Endothelial cell of umbilical vein (primary cell): ENCODE results near the gene SMARCE1. TPM values are rescaled to one million over a fixed set of nuclear protein-coding genes. Genes with fewer than 3 reads are reported as not detected.

Source experiments
- BruUV-seq: library from RNA; stranded (reverse); fragments of 400-500 nt; replicated peaks from 2 replicates; lab custom pipeline; 2021; lab: Mats Ljungman, UMichigan
- CTCF ChIA-PET: fragments of 300-600, 350-600 bp; sonication (Branson Sonifier 250); formaldehyde crosslinking; loops from one replicate; lab custom pipeline; 2021; ENCODE audit warnings: antibody characterized with exemption, inconsistent platforms; lab: Charles Lee
- POLR2A ChIA-PET: fragments of 300-600, 350-600 bp; sonication (Branson Sonifier 250); formaldehyde crosslinking; loops from one replicate; lab custom pipeline; 2021; ENCODE audit warnings: antibody characterized with exemption, inconsistent platforms; lab: Charles Lee
- DNase-seq: peaks from one replicate; pipeline ENCODE4 v3.0.0-alpha.2; 2011; ENCODE audit warnings: low read depth, low spot score
- FAIRE-seq: peaks from 2 replicates; lab custom pipeline; 2011; peaks lifted over from hg19 to GRCh38; lab: Jason Lieb, UNC
- H2AFZ ChIP-seq: 2 replicates; pipeline ENCODE4 v1.6.0; 2012; ENCODE audit warnings: low read depth, low read length, control low read depth, inconsistent platforms
- H3K27ac ChIP-seq: 2 replicates; pipeline ENCODE4 v1.5.1; 2011; ENCODE audit warnings: low read depth, mild to moderate bottlenecking, control low read depth, low read length, moderate library complexity; ENCODE audit not compliant: insufficient read depth
- H3K27me3 ChIP-seq, 2 experiments: 2 replicates each; pipeline versions ENCODE4 v1.6.0 to v1.6.1; 2011; ENCODE audit warnings: low read length in 2 of 2, mixed read lengths in 1 of 2; ENCODE audit not compliant: control insufficient read depth in 2 of 2, insufficient read depth in 2 of 2
- H3K36me3 ChIP-seq, 2 experiments: 2 replicates in 1 of 2; 3 replicates in 1 of 2; pipeline ENCODE4 v1.5.1; 2011; ENCODE audit warnings: low read length in 2 of 2, mild to moderate bottlenecking in 1 of 2, moderate library complexity in 1 of 2; ENCODE audit not compliant: control insufficient read depth in 2 of 2, insufficient read depth in 2 of 2; ENCODE audit errors: extremely low read depth in 1 of 2
- H3K4me1 ChIP-seq: 3 replicates; pipeline ENCODE4 v1.5.1; 2011; ENCODE audit warnings: mild to moderate bottlenecking, low read length; ENCODE audit not compliant: control insufficient read depth, insufficient read depth; ENCODE audit errors: extremely low read depth
- H3K4me2 ChIP-seq: 2 replicates; pipeline ENCODE4 v1.6.1; 2011; ENCODE audit warnings: low read length, control low read depth, mixed read lengths; ENCODE audit not compliant: insufficient read depth
- H3K4me3 ChIP-seq, 3 experiments: fragments of 200-600 bp in 1 of 3; sonication (generic), shearing (Covaris generic) in 1 of 3; replicated peaks in 1 of 3; 2 replicates each; pipeline ENCODE4 v1.5.1; 2011 to 2016; ENCODE audit warnings: control low read depth in 3 of 3, low read length in 3 of 3, mild to moderate bottlenecking in 2 of 3, inconsistent platforms in 1 of 3, low read depth in 1 of 3, moderate library complexity in 1 of 3; ENCODE audit not compliant: insufficient read depth in 1 of 3
- H3K79me2 ChIP-seq: 2 replicates; pipeline ENCODE4 v1.6.0; 2012; ENCODE audit warnings: low read length, inconsistent platforms; ENCODE audit not compliant: control insufficient read depth, insufficient read depth
- H3K9ac ChIP-seq: replicated peaks from 2 replicates; pipeline ENCODE3; 2011; ENCODE audit warnings: low read length, control low read depth; ENCODE audit not compliant: insufficient read depth; ENCODE audit errors: extremely low read depth
- H3K9me1 ChIP-seq: replicated peaks from 3 replicates; pipeline ENCODE4 v1.6.0; 2011; ENCODE audit warnings: mild to moderate bottlenecking, low read length; ENCODE audit not compliant: control insufficient read depth, insufficient read depth; ENCODE audit errors: extremely low read depth
- H3K9me3 ChIP-seq: replicated peaks from 2 replicates; pipeline ENCODE4 v1.5.1; 2012; ENCODE audit warnings: low read length, inconsistent platforms; ENCODE audit not compliant: control insufficient read depth, insufficient read depth
- H4K20me1 ChIP-seq: replicated peaks from 2 replicates; pipeline ENCODE3; 2011; ENCODE audit warnings: mild to moderate bottlenecking, low read length; ENCODE audit not compliant: control insufficient read depth, insufficient read depth; ENCODE audit errors: extremely low read depth
- CTCF ChIP-seq, 2 donors: IDR thresholded peaks; 1 replicate in 1 of 2; 2 replicates in 1 of 2; pipeline ENCODE4 v1.5.1; 2011; ENCODE audit warnings: low read length in 2 of 2, mild to moderate bottlenecking in 2 of 2, moderate library complexity in 2 of 2, control low read depth in 1 of 2, inconsistent platforms in 1 of 2, low read depth in 1 of 2; ENCODE audit not compliant: insufficient read depth in 1 of 2; ENCODE audit errors: extremely low read depth in 1 of 2
- EZH2 ChIP-seq: IDR thresholded peaks from 2 replicates; pipeline ENCODE4 v1.6.1; 2012; ENCODE audit warnings: borderline replicate concordance, low read depth, mild to moderate bottlenecking, moderate library complexity, low read length, inconsistent platforms; ENCODE audit not compliant: severe bottlenecking
- FOS ChIP-seq: IDR thresholded peaks from 2 replicates; pipeline ENCODE4 v1.6.1; 2011; ENCODE audit warnings: mild to moderate bottlenecking, low read length, moderate library complexity, borderline replicate concordance; ENCODE audit not compliant: insufficient read depth
- GATA2 ChIP-seq: IDR thresholded peaks from 2 replicates; pipeline ENCODE4 v1.7.0; 2011; ENCODE audit warnings: low read depth, mild to moderate bottlenecking, moderate library complexity, mixed read lengths, low read length; ENCODE audit not compliant: insufficient read length, insufficient read depth
- JUN ChIP-seq: IDR thresholded peaks from 2 replicates; pipeline ENCODE4 v1.6.1; 2011; ENCODE audit warnings: borderline replicate concordance, low read depth; ENCODE audit not compliant: insufficient read length, insufficient read depth
- MAX ChIP-seq: IDR thresholded peaks from 2 replicates; pipeline ENCODE4 v1.6.1; 2011; ENCODE audit not compliant: insufficient read depth, insufficient read length
- MYC ChIP-seq: IDR thresholded peaks from one replicate; pipeline ENCODE4 v1.6.1; 2011; ENCODE audit warnings: mild to moderate bottlenecking, low read depth, low read length
- POLR2A ChIP-seq: IDR thresholded peaks from 2 replicates; pipeline ENCODE4 v1.6.1; 2012; ENCODE audit warnings: low read depth, mild to moderate bottlenecking, control low read depth, low read length
- POLR2AphosphoS5 ChIP-seq: IDR thresholded peaks from 2 replicates; pipeline ENCODE4 v1.6.1; 2012; ENCODE audit warnings: low read depth, mild to moderate bottlenecking, control low read depth, low read length, moderate library complexity; ENCODE audit not compliant: insufficient read depth
- dilution Hi-C: fragments of 300-500 bp; cut with MboI; formaldehyde crosslinking; loops from one replicate; pipeline ENCODE4 v1.15.0; 2019; ENCODE audit warnings: low sequenced_read_pairs; ENCODE audit not compliant: extremely low pct_ligation_motif_present
- intact Hi-C: fragments of 100-400 bp; cut with micrococcal nuclease; formaldehyde crosslinking; loops from one replicate; pipeline ENCODE4 v1.10.0; 2022
- polyA plus RNA-seq, 4 experiments: library from polyadenylated mRNA; depleted of rRNA in 3 of 4; stranded (reverse) in 3 of 4; unstranded in 1 of 4; fragments of >200 nt; gene quantifications; 2 replicates each; pipeline versions ENCODE4 v1.2.1 to v1.2.3, GENCODE V29; 2011 to 2012; ENCODE audit warnings: missing spikeins in 1 of 4
- total RNA-seq: library from RNA; stranded (reverse); gene quantifications from 2 replicates; pipeline ENCODE4 v1.2.3, GENCODE V29; 2021

The SMARCE1 gene
- total and polyA plus RNA-seq, 2 donors (not counting 3 experiments of a cell fraction or from before 2014, with no cell fraction given), result 28.4 to 127 TPM

GRCh38 chr17:40617678-40618240 lies 29.9 kb downstream of the SMARCE1 start:
- DNase-seq (no peak), FAIRE-seq (no peak)
- H3K9me1 ChIP-seq, result no peaks in the 10 kb centered on the region
- POLR2A ChIA-PET, result no interaction called here
- no peaks in the 10 kb centered on the region for H3K36me3 ChIP-seq
- no TSS peak for BruUV-seq
- H3K9ac ChIP-seq, result no peak overlapping the region
- H3K4me2 ChIP-seq, result no peak overlapping the region
- dilution Hi-C loops, result no loop called here
- CTCF ChIA-PET, result interaction anchor here (1.0 to 3.5 kb wide), 3 partner anchors 8 to 173 kb away, joined by 5 to 22 read pairs (median 18); no protein-coding TSS in a partner anchor
- intact Hi-C loops, result no loop called here
- no peak overlapping the region for H3K27ac ChIP-seq
- no peak overlapping the region for H2AFZ ChIP-seq
- H3K4me3 ChIP-seq, result no peak overlapping the region
- no peaks in the 10 kb centered on the region for H3K9me3 ChIP-seq
- TF ChIP-seq GATA2 (no peak), FOS (no peak), JUN (no peak), EZH2 (no peak), POLR2A (no peak), POLR2AphosphoS5 (no peak), MYC (no peak)
- no peaks in the 10 kb centered on the region for H3K4me1 ChIP-seq
- H3K27me3 ChIP-seq, result peaks cover under 1 to 5% of the 10 kb centered on the region in 2 experiments
- no peaks in the 10 kb centered on the region for H4K20me1 ChIP-seq
- no peaks in the 10 kb centered on the region for H3K79me2 ChIP-seq

- H3K4me1 ChIP-seq, result no peaks in the 10 kb centered on the region
- no peak for TF ChIP-seq CTCF (IDR thresholded peaks at IDR 0.05; ENCODE audit: extremely low read depth in 1 of 2, insufficient read depth in 1 of 2, low read depth in 1 of 2, low read length in 2 of 2)
- no peak for TF ChIP-seq JUN
- TF ChIP-seq MAX, result no peak
- no peak for TF ChIP-seq POLR2A
- TF ChIP-seq MYC, result no peak
- no peak for TF ChIP-seq GATA2
- TF ChIP-seq FOS, result no peak
- TF ChIP-seq EZH2, result no peak
- no peak for TF ChIP-seq POLR2AphosphoS5
- POLR2A ChIA-PET, result no interaction called here
- peaks cover 9 to 11% of the 10 kb centered on the region in 2 experiments for H3K27me3 ChIP-seq
- H3K27ac ChIP-seq, result no peak overlapping the region
- DNase-seq (no peak), FAIRE-seq (no peak)
- no peaks in the 10 kb centered on the region for H3K9me1 ChIP-seq
- H3K9me3 ChIP-seq, result no peaks in the 10 kb centered on the region
- no TSS peak for BruUV-seq
- dilution Hi-C loops, result no loop called here
- H3K79me2 ChIP-seq, result no peaks in the 10 kb centered on the region
- H3K9ac ChIP-seq, result no peak overlapping the region
- no peak overlapping the region for H3K4me2 ChIP-seq
- intact Hi-C loops, result no loop called here
- no peak overlapping the region for H2AFZ ChIP-seq
- H4K20me1 ChIP-seq, result no peaks in the 10 kb centered on the region
- no peak overlapping the region for H3K4me3 ChIP-seq
- H3K36me3 ChIP-seq, result no peaks in the 10 kb centered on the region
- CTCF ChIA-PET, result interaction anchor here (1.0 to 3.5 kb wide), 7 partner anchors 9 to 1046 kb away, joined by 3 to 22 read pairs (median 7); no protein-coding TSS in a partner anchor
These were observed 31.0 kb downstream of the SMARCE1 start for GRCh38 chr17:40616592-40616991.
